Calu3 (cell line): ENCODE data around the gene ARHGAP15. TPM values are rescaled to one million over a fixed set of nuclear protein-coding genes. Genes with fewer than 3 reads are reported as not detected.

Experiments used
- BruUV-seq: library from RNA; stranded (reverse); fragments of 400-500 nt; replicated peaks from 2 replicates; lab custom pipeline; 2021; lab: Mats Ljungman, UMichigan
- CTCF ChIA-PET: fragments of 300-600 bp; sonication (Branson Sonifier 250); formaldehyde crosslinking; loops from one replicate; lab custom pipeline; 2022; ENCODE audit warnings: antibody characterized with exemption; lab: Charles Lee
- DNase-seq: peaks from one replicate; pipeline ENCODE4 v3.0.0; 2022
- H3K27ac Mint-ChIP-seq: one replicate; pipeline ENCODE4 v1.8.0; 2022; ENCODE audit warnings: mixed read lengths; ENCODE audit not compliant: unreplicated experiment
- H3K27me3 Mint-ChIP-seq: one replicate; pipeline ENCODE4 v1.8.0; 2022; ENCODE audit warnings: mixed read lengths; ENCODE audit not compliant: unreplicated experiment
- H3K36me3 Mint-ChIP-seq: one replicate; pipeline ENCODE4 v1.8.0; 2022; ENCODE audit warnings: mild to moderate bottlenecking, moderate library complexity, mixed read lengths; ENCODE audit not compliant: insufficient read depth, unreplicated experiment
- H3K4me1 Mint-ChIP-seq: one replicate; pipeline ENCODE4 v1.8.0; 2022; ENCODE audit warnings: mild to moderate bottlenecking, low read depth, mixed read lengths; ENCODE audit not compliant: unreplicated experiment
- H3K4me3 Mint-ChIP-seq: one replicate; pipeline ENCODE4 v1.8.0; 2022; ENCODE audit warnings: mild to moderate bottlenecking, low read depth, moderate library complexity, mixed read lengths; ENCODE audit not compliant: unreplicated experiment
- H3K9me3 Mint-ChIP-seq: one replicate; pipeline ENCODE4 v1.8.0; 2022; ENCODE audit warnings: low read depth, mixed read lengths; ENCODE audit not compliant: unreplicated experiment
- CTCF ChIP-seq: fragments of 200-600 bp; IDR thresholded peaks from one replicate; pipeline ENCODE4 v1.8.0; 2022; ENCODE audit warnings: antibody characterized with exemption; ENCODE audit not compliant: unreplicated experiment
- intact Hi-C: fragments of 100-400 bp; cut with micrococcal nuclease; formaldehyde crosslinking; loops from one replicate; pipeline ENCODE4 v1.10.0; 2022; ENCODE audit not compliant: unreplicated experiment
- total RNA-seq: library from RNA; stranded (reverse); gene quantifications from 2 replicates; pipeline ENCODE4 v1.2.3, GENCODE V29; 2022

The ARHGAP15 gene
- total RNA-seq, 1 experiment from 2014 or later, result not detected

GRCh38 chr2:143262389-143262788 lies 133.2 kb downstream of the ARHGAP15 start:
- no peak overlapping the region for H3K4me3 Mint-ChIP-seq
- intact Hi-C loops, result no loop called here
- H3K27ac Mint-ChIP-seq, result no peak overlapping the region
- H3K36me3 Mint-ChIP-seq, result no peaks in the 10 kb centered on the region
- H3K9me3 Mint-ChIP-seq, result no peaks in the 10 kb centered on the region
- no peak for DNase-seq
- H3K4me1 Mint-ChIP-seq, result no peaks in the 10 kb centered on the region
- TF ChIP-seq CTCF, result no peak
- no TSS peak for BruUV-seq
- CTCF ChIA-PET, result no interaction called here
- H3K27me3 Mint-ChIP-seq, result no peaks in the 10 kb centered on the region

- peak; percentile 1 for DNase-seq
- TF ChIP-seq CTCF, result no peak
- Mint-ChIP-seq H3K27me3 (no peaks in the 10 kb centered on the region), H3K36me3 (no peaks in the 10 kb centered on the region), H3K27ac (no peak overlapping the region), H3K4me3 (no peak overlapping the region), H3K9me3 (no peaks in the 10 kb centered on the region), H3K4me1 (no peaks in the 10 kb centered on the region)
- no TSS peak for BruUV-seq
- intact Hi-C loops, result no loop called here
- CTCF ChIA-PET, result interaction anchor here (0.6 kb wide), 1 partner anchor 21 kb away, joined by 9 read pairs; no protein-coding TSS in a partner anchor
Observed at GRCh38 chr2:143263066-143263625, 133.9 kb downstream of the ARHGAP15 start.

- no peaks in the 10 kb centered on the region for H3K27me3 Mint-ChIP-seq
- no peaks in the 10 kb centered on the region for H3K4me1 Mint-ChIP-seq
- no peak overlapping the region for H3K4me3 Mint-ChIP-seq
- intact Hi-C loops, result no loop called here
- H3K36me3 Mint-ChIP-seq, result no peaks in the 10 kb centered on the region
- no peak for DNase-seq
- no TSS peak for BruUV-seq
- no peak overlapping the region for H3K27ac Mint-ChIP-seq
- TF ChIP-seq CTCF, result no peak
- H3K9me3 Mint-ChIP-seq, result no peaks in the 10 kb centered on the region
- CTCF ChIA-PET, result interaction anchor here (0.6 to 1.6 kb wide), 2 partner anchors 19 to 622 kb away, joined by 3 read pairs; no protein-coding TSS in a partner anchor
Observed at GRCh38 chr2:143264851-143265250, 135.6 kb downstream of the ARHGAP15 start.

- no TSS peak for BruUV-seq
- no peak for TF ChIP-seq CTCF
- H3K27ac Mint-ChIP-seq, result no peak overlapping the region
- no peaks in the 10 kb centered on the region for H3K4me1 Mint-ChIP-seq
- H3K4me3 Mint-ChIP-seq, result no peak overlapping the region
- DNase-seq, result no peak
- no peaks in the 10 kb centered on the region for H3K36me3 Mint-ChIP-seq
- no peaks in the 10 kb centered on the region for H3K27me3 Mint-ChIP-seq
- CTCF ChIA-PET, result no interaction called here
- intact Hi-C loops, result no loop called here
- no peaks in the 10 kb centered on the region for H3K9me3 Mint-ChIP-seq
Observed at GRCh38 chr2:143279672-143280071, 150.5 kb downstream of the ARHGAP15 start.
